HUDEP-2 (cell line): ENCODE data around the gene ZNF248.
"Not testable (repeated sequence)": the region's sequence is repeated elsewhere in the genome, so short reads cannot be mapped to it uniquely, and the experiment has no call there.

ENCODE experiments used
- DNase-seq, 76 experiments: peaks; one replicate each; lab custom pipeline; 2025; ENCODE audit not compliant: unreplicated experiment in 76 of 76; lab: John Stamatoyannopoulos, UW

Gene ZNF248

DNA sequence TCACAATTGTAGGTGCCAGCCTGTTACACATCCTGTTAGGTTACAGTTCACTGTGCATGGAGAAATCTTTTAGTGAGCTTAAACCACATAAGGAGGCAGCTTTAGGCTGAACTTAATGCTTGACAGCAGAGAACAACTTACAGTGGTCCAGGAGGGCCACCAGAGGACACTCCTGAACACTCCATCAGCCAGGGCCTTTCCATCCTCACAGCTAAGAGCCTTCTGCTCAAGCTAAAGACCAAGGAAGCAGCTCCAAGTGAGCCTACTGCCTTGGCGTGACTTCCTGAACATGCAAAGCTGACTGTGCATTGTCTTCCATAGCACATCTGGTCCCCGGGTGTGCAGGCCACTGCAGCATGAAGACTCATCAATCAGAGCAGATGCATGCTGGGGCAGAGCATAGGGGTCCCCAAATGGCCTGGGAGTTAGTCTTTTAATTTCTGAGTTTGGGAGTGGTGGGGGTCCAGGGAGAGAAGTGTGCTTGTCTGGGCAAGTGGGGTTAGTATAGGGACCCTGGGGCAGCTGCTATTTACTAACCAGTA lies 105.0 kb downstream of the ZNF248 start:
- no peak for DNase-seq

DNA sequence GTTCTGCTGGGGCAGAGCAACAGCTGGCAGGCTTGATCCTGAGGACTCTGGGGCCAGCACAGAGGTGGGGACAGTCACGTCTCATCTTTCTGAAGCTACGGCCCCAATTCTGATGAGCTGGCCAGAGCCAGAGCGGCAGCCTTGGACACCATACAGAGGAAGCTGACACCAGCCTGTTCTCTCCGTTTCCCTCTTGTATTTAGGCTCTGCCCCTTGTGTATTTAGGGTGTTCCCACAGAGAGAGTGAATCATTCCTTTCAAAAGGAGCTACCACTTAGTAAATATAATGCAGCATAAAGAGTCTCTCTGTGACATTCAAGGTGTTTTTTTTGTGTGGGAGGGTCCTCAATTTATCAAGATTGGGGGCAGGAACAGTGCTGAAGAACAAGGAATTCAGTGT lies 109.2 kb downstream of the ZNF248 start:
- no peak for DNase-seq

DNA sequence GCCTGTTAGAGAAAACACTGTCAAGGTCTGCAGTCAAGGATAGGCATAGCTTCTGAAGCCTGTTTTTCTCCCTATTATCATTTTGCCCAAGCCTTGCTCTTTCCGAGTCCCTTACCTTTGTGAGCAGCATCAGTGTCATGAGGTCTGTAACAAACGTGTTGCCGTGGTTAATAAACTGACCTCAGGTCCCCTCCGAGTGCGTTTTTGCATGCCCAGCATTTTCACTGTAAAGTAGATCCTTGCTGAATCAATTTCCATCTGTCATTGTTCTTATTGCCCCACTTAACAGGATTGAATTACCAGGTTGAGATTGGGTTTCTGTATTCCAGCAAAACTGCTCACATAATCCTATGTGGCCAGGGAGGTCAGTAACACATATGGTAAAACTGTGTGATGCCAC lies 110.3 kb downstream of the ZNF248 start:
- DNase-seq: no peak

DNA sequence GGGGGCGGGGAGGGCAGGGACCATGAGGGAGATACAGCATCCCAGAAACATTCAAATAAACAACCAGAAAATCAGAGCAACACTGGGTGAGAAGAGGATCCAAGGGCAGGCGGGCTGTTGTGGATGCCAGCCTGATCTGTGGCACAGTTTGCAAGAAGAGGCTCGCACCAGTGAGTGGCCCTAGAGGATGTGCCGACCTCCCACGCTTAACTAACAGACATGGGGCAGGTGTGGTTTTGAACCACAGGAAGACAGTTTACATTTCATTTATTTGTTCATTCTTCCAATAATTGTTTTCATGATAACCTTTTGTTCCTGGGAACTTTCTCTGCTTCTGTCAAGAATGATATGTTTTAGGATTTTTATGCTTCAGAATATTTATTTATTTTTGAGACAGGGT lies 115.6 kb downstream of the ZNF248 start:
- no peak for DNase-seq

DNA sequence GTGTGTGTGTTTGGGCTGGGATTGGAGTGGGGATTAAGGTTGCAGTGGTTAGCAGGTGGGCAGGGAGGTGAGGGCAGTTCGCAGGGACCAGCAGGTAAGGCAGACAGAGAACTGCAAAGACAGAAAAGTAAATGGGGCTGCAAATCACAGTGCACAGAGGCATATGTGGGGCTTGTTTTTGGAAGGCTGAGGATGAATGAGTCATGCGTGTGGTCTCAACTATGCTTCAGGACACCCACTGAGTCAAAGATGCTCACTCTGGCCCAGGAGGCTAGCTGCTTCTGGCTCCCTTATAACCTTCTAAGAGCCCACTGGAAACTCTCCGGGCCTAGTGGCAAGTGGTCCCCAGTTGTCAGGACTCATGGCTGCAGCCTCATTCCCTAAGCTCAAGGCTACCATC lies 118.2 kb downstream of the ZNF248 start:
- DNase-seq: no peak

DNA sequence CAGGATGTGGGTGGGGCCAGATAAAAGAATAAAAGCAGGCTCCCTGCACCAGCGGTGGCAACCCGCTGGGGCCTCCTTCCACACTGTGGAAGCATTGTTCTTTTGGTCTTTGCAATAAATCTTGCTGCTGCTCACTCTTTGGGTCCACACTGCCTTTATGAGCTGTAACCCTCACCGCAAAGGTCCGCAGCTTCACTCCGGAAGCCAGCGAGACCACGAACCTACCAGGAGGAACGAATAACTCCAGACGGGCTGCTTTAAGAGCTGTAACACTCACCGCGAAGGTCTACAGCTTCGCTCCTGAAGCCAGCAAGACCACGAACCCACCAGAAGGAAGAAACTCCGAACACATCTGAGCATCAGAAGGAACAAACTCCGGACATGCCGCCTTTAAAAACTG lies 119.2 kb downstream of the ZNF248 start:
- DNase-seq: not testable (repeated sequence)

DNA sequence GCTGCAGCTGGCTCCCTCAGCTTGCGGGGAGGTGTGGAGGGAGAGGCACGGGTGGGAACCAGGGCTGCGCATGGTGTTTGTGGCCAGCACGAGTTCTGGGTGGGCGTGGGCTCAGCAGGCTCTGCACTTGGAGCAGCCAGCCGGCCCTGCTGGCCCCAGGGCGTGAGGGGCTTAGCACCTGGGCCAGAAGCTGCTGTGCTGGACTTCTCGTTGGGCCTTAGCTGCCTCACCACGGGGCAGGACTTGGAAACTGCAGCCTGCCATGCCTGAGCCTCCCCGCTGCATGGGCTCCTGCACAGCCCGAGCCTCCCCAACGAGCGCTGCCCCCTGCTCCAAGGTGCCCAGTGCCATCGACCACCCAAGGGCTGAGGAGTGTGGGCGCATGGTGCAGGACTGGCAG lies 120.1 kb downstream of the ZNF248 start:
- DNase-seq: no peak

DNA sequence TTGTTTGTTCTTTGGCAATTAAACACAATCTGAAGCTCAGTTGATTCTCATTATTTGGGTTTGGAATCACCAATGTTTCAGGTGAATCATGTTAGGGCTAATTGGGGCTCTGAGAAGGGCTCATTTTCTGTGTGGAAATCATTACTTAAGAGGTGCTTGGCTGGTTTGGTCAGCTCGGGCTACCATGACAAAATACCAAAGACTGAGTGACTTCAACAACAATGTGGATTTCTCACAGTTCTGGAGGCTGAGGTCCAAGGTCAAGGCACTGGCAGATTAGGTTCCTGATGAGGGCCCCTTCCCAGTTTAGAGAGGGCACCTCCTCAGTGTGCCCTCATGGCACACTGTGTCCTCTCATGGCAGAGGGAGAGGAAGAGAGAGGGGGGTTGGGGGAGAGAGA lies 121.3 kb downstream of the ZNF248 start:
- DNase-seq: no peak

DNA sequence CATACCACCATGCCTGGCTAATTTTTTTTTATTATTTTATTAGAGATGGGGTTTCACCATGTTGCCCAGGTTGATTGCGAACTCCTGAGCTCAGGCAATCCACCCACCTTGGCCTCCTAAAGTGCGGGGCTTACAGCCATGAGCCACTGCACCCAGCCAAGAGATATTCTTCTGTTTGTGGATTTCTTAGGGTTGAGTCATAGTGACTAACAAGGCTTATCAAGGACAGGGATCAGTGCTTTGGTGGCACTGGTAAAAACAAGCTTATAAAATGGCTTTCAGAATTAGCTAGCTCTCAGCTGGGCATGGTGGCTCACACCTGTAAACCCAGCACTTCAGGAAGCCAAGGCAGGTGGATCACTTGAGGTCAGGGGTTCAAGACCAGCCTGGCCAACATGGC lies 122.4 kb downstream of the ZNF248 start:
- DNase-seq: no peak
